Endothelial cell of coronary artery (primary cell): ENCODE measurements around the gene TGFBR1. TPM values are rescaled to one million over a fixed set of nuclear protein-coding genes. Genes with fewer than 3 reads are reported as not detected.

Experiments used
- total RNA-seq: library from RNA; depleted of rRNA; stranded (reverse); fragments of >200 nt; gene quantifications from 2 replicates; pipeline ENCODE4 v1.2.3, GENCODE V29; 2014

The TGFBR1 gene
- 12.6 and 17.8 TPM in 2 replicates for total RNA-seq

DNA sequence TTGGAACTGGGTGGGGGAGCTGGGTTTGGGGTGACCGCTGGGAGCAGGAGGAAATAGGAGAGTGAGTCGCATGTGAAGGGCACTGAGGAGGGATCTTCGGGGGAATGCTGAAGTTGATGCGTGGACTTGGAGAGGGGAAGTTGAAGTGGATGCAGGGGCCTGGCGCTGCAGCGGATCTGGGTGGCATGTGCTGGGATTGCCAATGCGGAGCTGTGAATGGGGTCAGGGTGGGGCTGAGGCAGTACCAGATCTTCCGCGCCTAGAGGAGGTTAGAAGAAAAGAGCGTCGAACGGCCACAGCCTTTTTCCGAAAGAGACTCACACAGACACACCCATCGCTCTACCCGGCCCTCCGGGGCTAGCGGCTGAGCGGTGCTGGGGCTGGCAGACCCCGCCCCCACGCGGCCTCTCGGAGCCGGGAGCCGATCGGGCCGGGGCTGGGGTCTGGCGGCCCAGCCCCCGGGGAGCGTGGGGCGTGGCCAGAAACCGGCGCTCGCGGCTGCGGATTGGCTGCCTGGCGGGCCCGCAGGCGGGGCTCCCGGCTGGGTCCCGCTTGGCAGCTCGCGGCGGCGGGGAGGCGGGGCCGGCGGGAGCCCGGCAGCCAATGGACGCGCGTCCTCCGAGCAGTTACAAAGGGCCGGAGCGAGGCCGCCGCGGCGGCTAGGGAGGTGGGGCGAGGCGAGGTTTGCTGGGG lies at the start of gene TGFBR1:
Gene TGFBR1, plus strand, starts transcription at position 655 of the 693 bp plus-strand sequence. CDS start 93 bp downstream, outside the sequence.

Other genes with a start within 250 kb of the TGFBR1 start
- gene COL15A1, start 161.2 kb upstream of the TGFBR1 start, total RNA-seq = under 0.01 TPM in 1 of 2 replicates, not detected in the other
- gene ALG2, start 116.8 kb downstream of the TGFBR1 start, total RNA-seq = 35.4 and 45.2 TPM in 2 replicates
- gene SEC61B, start 117.2 kb downstream of the TGFBR1 start, total RNA-seq = 63.0 and 95.1 TPM in 2 replicates